Transverse colon (tissue), 4 donors: ENCODE results near the gene TEX29.

Source experiments
- POLR2AphosphoS5 ChIP-seq, 3 donors: sonication (generic); formaldehyde crosslinking; IDR thresholded peaks; one replicate each; pipeline ENCODE4 v1.6.1; 2016; ENCODE audit warnings: antibody characterized with exemption in 3 of 3
- TF ChIP-seq, protein P1 (sequence below), 5 experiments: fragments of 200-600 bp in 3 of 5; fragments of 450-650 bp in 2 of 5; sonication (generic) in 3 of 5; IDR thresholded peaks; 1 replicate in 2 of 5; 2 replicates in 3 of 5; pipeline ENCODE4 v1.5.1; 2016 to 2017; ENCODE audit warnings: antibody characterized with exemption in 5 of 5, inconsistent platforms in 3 of 5, mild to moderate bottlenecking in 2 of 5, moderate library complexity in 1 of 5

DNA sequence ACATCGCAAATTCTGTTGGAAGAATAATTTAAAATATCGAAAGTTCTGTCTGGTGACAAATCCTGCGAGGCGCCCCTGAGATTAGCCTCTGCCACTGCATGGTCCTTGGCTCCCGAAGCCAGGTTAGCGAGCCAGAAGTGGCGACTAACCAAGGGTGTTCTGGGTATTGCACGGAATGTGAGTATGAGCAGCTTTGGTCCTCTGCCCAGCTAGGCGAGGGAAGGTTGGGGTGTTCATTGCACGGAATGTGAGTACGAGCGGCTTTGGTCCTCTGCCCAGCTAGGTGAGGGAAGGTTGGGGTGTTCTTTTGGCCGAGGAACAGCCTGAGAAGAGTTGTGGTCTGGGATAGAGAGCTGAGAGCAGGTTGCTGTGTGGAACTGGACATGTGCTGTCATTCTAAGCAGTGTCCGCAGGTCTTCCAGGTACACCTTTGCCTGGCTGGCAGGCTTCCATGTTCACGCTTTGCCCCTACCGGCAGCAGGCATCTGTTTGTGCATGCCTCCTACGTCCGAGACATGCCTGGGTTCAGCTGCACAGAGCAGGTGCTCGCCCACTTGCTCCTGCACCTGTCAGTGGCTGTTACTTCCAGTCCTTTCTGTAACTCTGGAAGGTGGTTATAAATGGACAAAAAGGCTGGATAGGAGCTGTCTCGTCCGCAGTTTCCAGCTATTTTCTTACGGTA, 18.3 kb upstream of the TEX29 start:
- no peak for TF ChIP-seq POLR2AphosphoS5 (IDR thresholded peaks at IDR 0.05)
- TF ChIP-seq, protein P1, sequence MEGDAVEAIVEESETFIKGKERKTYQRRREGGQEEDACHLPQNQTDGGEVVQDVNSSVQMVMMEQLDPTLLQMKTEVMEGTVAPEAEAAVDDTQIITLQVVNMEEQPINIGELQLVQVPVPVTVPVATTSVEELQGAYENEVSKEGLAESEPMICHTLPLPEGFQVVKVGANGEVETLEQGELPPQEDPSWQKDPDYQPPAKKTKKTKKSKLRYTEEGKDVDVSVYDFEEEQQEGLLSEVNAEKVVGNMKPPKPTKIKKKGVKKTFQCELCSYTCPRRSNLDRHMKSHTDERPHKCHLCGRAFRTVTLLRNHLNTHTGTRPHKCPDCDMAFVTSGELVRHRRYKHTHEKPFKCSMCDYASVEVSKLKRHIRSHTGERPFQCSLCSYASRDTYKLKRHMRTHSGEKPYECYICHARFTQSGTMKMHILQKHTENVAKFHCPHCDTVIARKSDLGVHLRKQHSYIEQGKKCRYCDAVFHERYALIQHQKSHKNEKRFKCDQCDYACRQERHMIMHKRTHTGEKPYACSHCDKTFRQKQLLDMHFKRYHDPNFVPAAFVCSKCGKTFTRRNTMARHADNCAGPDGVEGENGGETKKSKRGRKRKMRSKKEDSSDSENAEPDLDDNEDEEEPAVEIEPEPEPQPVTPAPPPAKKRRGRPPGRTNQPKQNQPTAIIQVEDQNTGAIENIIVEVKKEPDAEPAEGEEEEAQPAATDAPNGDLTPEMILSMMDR (IDR thresholded peaks at IDR 0.05) = no peak
